Mesenchymal stem cell (in vitro differentiated cells and primary cell): ENCODE measurements around the gene TMEM107.

ENCODE experiments used
- DNase-seq: peaks from one replicate; pipeline ENCODE4 v3.0.0-alpha.2; 2013
- H2AFZ ChIP-seq: one replicate; pipeline ENCODE4 v1.6.1; 2013; ENCODE audit warnings: low read depth, mild to moderate bottlenecking, control low read depth, inconsistent platforms, low read length, moderate library complexity
- H2AK5ac ChIP-seq: 2 replicates; pipeline ENCODE4 v1.6.1; 2013; ENCODE audit warnings: low read length, moderate library complexity, mild to moderate bottlenecking, inconsistent platforms; ENCODE audit not compliant: severe bottlenecking
- H2BK120ac ChIP-seq: one replicate; pipeline ENCODE4 v1.6.1; 2013; ENCODE audit warnings: low read depth, mild to moderate bottlenecking, inconsistent platforms, low read length, moderate library complexity
- H2BK12ac ChIP-seq, 2 experiments: one replicate each; pipeline ENCODE4 v1.6.1; 2013; ENCODE audit warnings: inconsistent platforms in 2 of 2, low read length in 2 of 2, mild to moderate bottlenecking in 2 of 2, moderate library complexity in 2 of 2, control low read depth in 1 of 2
- H2BK15ac ChIP-seq: one replicate; pipeline ENCODE4 v1.6.1; 2013; ENCODE audit warnings: mild to moderate bottlenecking, low read depth, inconsistent platforms; ENCODE audit not compliant: poor library complexity, severe bottlenecking
- H2BK5ac ChIP-seq: 2 replicates; pipeline ENCODE4 v1.6.1; 2013; ENCODE audit warnings: low read depth, mild to moderate bottlenecking, low read length, control low read depth, inconsistent platforms; ENCODE audit not compliant: poor library complexity, severe bottlenecking
- H3K14ac ChIP-seq, 2 experiments: one replicate each; pipeline ENCODE4 v1.6.1; 2013; ENCODE audit warnings: inconsistent platforms in 2 of 2, low read length in 2 of 2, control low read depth in 1 of 2, mild to moderate bottlenecking in 1 of 2, moderate library complexity in 1 of 2
- H3K18ac ChIP-seq, 2 experiments: one replicate each; pipeline ENCODE4 v1.6.1; 2013; ENCODE audit warnings: inconsistent platforms in 2 of 2, low read length in 2 of 2, control low read depth in 1 of 2, low read depth in 1 of 2, mild to moderate bottlenecking in 1 of 2
- H3K23ac ChIP-seq, 2 experiments: one replicate each; pipeline ENCODE4 v1.6.1; 2013; ENCODE audit warnings: inconsistent platforms in 2 of 2, low read length in 2 of 2, mild to moderate bottlenecking in 2 of 2, moderate library complexity in 2 of 2, control low read depth in 1 of 2
- H3K27ac ChIP-seq: 2 replicates; pipeline ENCODE4 v1.5.1; 2013; ENCODE audit warnings: mild to moderate bottlenecking, moderate library complexity, low read length, control low read depth, inconsistent platforms; ENCODE audit not compliant: poor library complexity, severe bottlenecking
- H3K27me3 ChIP-seq, 2 experiments: 2 replicates each; pipeline versions ENCODE4 v1.6.1 to v1.7.0; 2013; ENCODE audit warnings: low read length in 2 of 2, mild to moderate bottlenecking in 2 of 2, moderate library complexity in 2 of 2, control low read depth in 1 of 2, inconsistent platforms in 1 of 2; ENCODE audit not compliant: control insufficient read depth in 1 of 2, insufficient read depth in 1 of 2
- H3K36me3 ChIP-seq, 2 experiments: 2 replicates each; pipeline versions ENCODE4 v1.6.1 to v1.7.0; 2013; ENCODE audit warnings: low read length in 2 of 2, control low read depth in 1 of 2, inconsistent platforms in 1 of 2, low read depth in 1 of 2, mild to moderate bottlenecking in 1 of 2; ENCODE audit not compliant: insufficient read depth in 2 of 2, control insufficient read depth in 1 of 2
- H3K4ac ChIP-seq, 2 experiments: one replicate each; pipeline ENCODE4 v1.6.1; 2013; ENCODE audit warnings: inconsistent platforms in 2 of 2, low read length in 2 of 2, mild to moderate bottlenecking in 2 of 2, moderate library complexity in 2 of 2, control low read depth in 1 of 2, low read depth in 1 of 2
- H3K4me1 ChIP-seq: 2 replicates; pipeline ENCODE4 v1.6.1; 2013; ENCODE audit warnings: low read depth, low read length, control low read depth; ENCODE audit not compliant: control insufficient read depth, insufficient read depth
- H3K4me2 ChIP-seq: 2 replicates; pipeline ENCODE4 v1.6.1; 2013; ENCODE audit warnings: low read length, mild to moderate bottlenecking, inconsistent platforms; ENCODE audit not compliant: poor library complexity, severe bottlenecking
- H3K4me3 ChIP-seq, 2 experiments: 2 replicates each; pipeline versions ENCODE4 v1.5.1 to v1.7.0; 2013; ENCODE audit warnings: low read length in 2 of 2, mild to moderate bottlenecking in 2 of 2, control low read depth in 1 of 2, low read depth in 1 of 2; ENCODE audit not compliant: insufficient read depth in 1 of 2
- H3K79me1 ChIP-seq: replicated peaks from 2 replicates; pipeline ENCODE4 v1.6.1; 2013; ENCODE audit warnings: mild to moderate bottlenecking, control low read depth, low read length, inconsistent platforms; ENCODE audit not compliant: poor library complexity, severe bottlenecking
- H3K9ac ChIP-seq: 2 replicates; pipeline ENCODE4 v1.7.0; 2013; ENCODE audit warnings: mild to moderate bottlenecking, low read length, moderate library complexity
- H3K9me3 ChIP-seq: 2 replicates; pipeline ENCODE4 v1.7.0; 2013; ENCODE audit warnings: mild to moderate bottlenecking, low read length; ENCODE audit not compliant: control insufficient read depth
- H4K8ac ChIP-seq: one replicate; pipeline ENCODE4 v1.6.1; 2013; ENCODE audit warnings: inconsistent platforms, mild to moderate bottlenecking, low read length, moderate library complexity
- H4K91ac ChIP-seq: one replicate; pipeline ENCODE4 v1.6.1; 2013; ENCODE audit warnings: mild to moderate bottlenecking, low read length, inconsistent platforms
- WGBS: methylation state at CpG from one replicate; pipeline ENCODE4 v1.1.7; 2013; ENCODE audit warnings: mixed read lengths; 5-methylcytosine and 5-hydroxymethylcytosine counted together

Gene TMEM107

GRCh38 chr17:8210761-8211458 lies 34.7 kb upstream of the TMEM107 start:
- DNase-seq: peak; percentile 22
- Histone ChIP-seq H3K4ac (no peak overlapping the region), H3K27me3 (no peaks in the 10 kb centered on the region), H4K91ac (no peak overlapping the region), H3K4me2 (peak overlapping the region; percentile 66), H3K14ac (no peak overlapping the region), H2BK5ac (no peak overlapping the region), H3K23ac (no peak overlapping the region), H3K4me3 (peak overlapping the region; percentile 53 to 89), H3K36me3 (peaks cover 0 to 4% of the 10 kb centered on the region in 2 experiments), H3K4me1 (peaks cover 5% of the 10 kb centered on the region), H3K18ac (no peak overlapping the region), H3K27ac (peak overlapping the region; percentile 65), H3K79me1 (peaks cover 7% of the 10 kb centered on the region), H2BK12ac (no peak overlapping the region), H2AK5ac (no peak overlapping the region), H3K9ac (peak overlapping the region; percentile 87), H4K8ac (no peak overlapping the region), H2BK15ac (no peak overlapping the region), H2AFZ (no peak overlapping the region), H2BK120ac (no peak overlapping the region), H3K9me3 (no peaks in the 10 kb centered on the region)
- 23% methylated on average over 14 of the region's 22 CpGs for WGBS

- Histone ChIP-seq H3K27ac (peak within 1 kb of the TSS; percentile 65), H3K9me3 (no peaks in the 10 kb centered on the region), H3K9ac (peak within 1 kb of the TSS; percentile 87), H2BK12ac (no peak within 1 kb of the TSS), H3K27me3 (no peaks in the 10 kb centered on the region), H3K4ac (no peak within 1 kb of the TSS), H2BK5ac (no peak within 1 kb of the TSS), H3K23ac (no peak within 1 kb of the TSS), H2AFZ (no peak within 1 kb of the TSS), H4K8ac (peak within 1 kb of the TSS; percentile 69), H3K4me3 (peak within 1 kb of the TSS; percentile 72 to 89), H3K4me2 (peak within 1 kb of the TSS; percentile 99), H3K18ac (peak within 1 kb of the TSS; percentile 75 to 78), H3K14ac (no peak within 1 kb of the TSS), H3K36me3 (peaks cover 0 to 6% of the 10 kb centered on the region in 2 experiments), H4K91ac (peak within 1 kb of the TSS; percentile 90), H2AK5ac (no peak within 1 kb of the TSS), H2BK15ac (no peak within 1 kb of the TSS), H2BK120ac (peak within 1 kb of the TSS; percentile 30), H3K79me1 (peaks cover 10% of the 10 kb centered on the region), H3K4me1 (peaks cover 5% of the 10 kb centered on the region)
- DNase-seq: peak; percentile 97
- under 1% methylated on average over 43 of the region's 46 CpGs for WGBS
These were observed 34.0 kb upstream of the TMEM107 start, which contains the start of gene AURKB for GRCh38 chr17:8209907-8210760. AURKB (minus strand) TSS chr17:8210575; CDS start chr17:8210224, 351 bp downstream.

- H3K9ac ChIP-seq: no peak overlapping the region
- 97% methylated on average over 12 of the region's 12 CpGs for WGBS
- no peak overlapping the region for H3K4ac ChIP-seq
- DNase-seq: no peak
- H3K23ac ChIP-seq: no peak overlapping the region
- H3K27me3 ChIP-seq: no peaks in the 10 kb centered on the region
- no peak overlapping the region for H2BK15ac ChIP-seq
- no peak overlapping the region for H3K4me2 ChIP-seq
- no peak overlapping the region for H3K14ac ChIP-seq
- no peak overlapping the region for H4K91ac ChIP-seq
- peaks cover 5% of the 10 kb centered on the region for H3K4me1 ChIP-seq
- no peak overlapping the region for H4K8ac ChIP-seq
- H3K9me3 ChIP-seq: no peaks in the 10 kb centered on the region
- peaks cover 15% of the 10 kb centered on the region for H3K79me1 ChIP-seq
- no peak overlapping the region for H2BK5ac ChIP-seq
- no peak overlapping the region for H2BK12ac ChIP-seq
- no peak overlapping the region for H3K27ac ChIP-seq
- no peak overlapping the region for H3K18ac ChIP-seq
- no peak overlapping the region for H3K4me3 ChIP-seq
- no peak overlapping the region for H2AFZ ChIP-seq
- H3K36me3 ChIP-seq: peaks cover 0 to 9% of the 10 kb centered on the region in 2 experiments
- no peak overlapping the region for H2AK5ac ChIP-seq
- no peak overlapping the region for H2BK120ac ChIP-seq
These were observed 30.4 kb upstream of the TMEM107 start for GRCh38 chr17:8206536-8206935.
